Activated CD8-positive, alpha-beta memory T cell treated with anti-CD3 and anti-CD28 coated beads for 1 hour (primary cell): ENCODE data around the gene GBP2.

Experiments
- DNase-seq, 2 donors: peaks; one replicate each; pipeline ENCODE4 v3.0.0-alpha.2; 2020; ENCODE audit warnings: low read depth in 1 of 2; ENCODE audit errors: extremely low read depth in 1 of 2

Gene GBP2

DNA sequence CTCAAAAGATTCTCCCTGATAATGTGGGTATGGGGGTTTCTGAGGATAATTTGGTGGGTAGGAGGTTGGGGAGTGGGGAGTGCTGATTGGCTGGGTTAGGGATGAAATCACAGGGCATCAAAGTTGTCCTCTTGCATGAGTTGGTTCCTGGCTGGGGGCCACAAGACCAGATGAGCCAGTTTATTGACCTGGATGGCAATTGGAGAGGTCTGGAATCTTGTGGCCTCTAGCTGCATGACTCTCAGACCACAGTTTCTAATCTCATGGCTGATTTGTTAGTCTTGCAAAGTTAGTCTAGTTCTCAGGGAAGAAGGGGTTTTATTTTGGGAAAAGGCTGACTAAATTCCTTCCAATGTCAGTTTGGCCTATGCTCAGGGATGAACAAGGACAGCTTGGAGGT, 57.6 kb downstream of the GBP2 start:
- no peak for DNase-seq

- DNase-seq: no peak
These were observed 60.6 kb downstream of the GBP2 start, which contains the start of gene GBP1 for GRCh38 chr1:89065079-89065868. Gene GBP1, minus strand, starts transcription at chr1:89065208. Its CDS starts 1,974 bp downstream, at chr1:89063234.

DNA sequence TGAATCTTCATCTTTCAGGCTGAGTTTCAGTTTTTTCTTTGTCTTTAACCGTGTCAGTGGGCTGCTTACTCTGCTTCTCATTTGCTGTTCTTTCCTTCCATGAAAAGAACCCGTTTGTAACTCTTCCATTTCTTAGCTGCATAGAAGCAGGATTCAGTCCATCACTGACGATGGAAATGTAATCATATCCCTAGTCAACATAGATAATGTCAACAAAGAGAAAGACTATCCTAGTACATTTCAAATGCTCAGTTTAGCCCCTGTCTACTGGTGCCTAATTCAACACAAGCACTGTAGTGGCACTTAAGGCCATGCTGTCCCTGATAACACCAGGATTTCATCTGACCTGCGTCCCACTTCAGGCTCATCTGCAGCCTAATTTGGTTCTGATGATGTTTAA, 61.3 kb downstream of the GBP2 start:
- DNase-seq: no peak

DNA sequence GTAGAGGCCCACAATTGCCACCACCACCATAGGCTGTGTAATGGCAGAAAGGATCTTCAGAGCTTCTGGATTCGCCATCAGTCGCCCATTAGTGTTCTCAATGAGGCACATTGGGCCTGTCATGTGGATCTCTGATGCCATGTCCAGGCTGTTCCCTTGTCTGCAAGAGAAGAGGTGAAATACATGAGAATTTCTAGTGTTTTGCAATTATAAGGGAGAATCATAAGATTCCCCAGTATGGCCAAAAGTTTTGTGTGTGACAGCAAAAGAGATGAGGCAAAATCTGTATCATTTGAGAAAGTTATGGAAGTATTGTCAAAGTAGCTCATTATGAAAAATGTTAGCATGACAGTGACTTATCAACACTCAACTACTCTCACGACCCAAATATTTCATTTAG, 62.8 kb downstream of the GBP2 start:
- DNase-seq: no peak

DNA sequence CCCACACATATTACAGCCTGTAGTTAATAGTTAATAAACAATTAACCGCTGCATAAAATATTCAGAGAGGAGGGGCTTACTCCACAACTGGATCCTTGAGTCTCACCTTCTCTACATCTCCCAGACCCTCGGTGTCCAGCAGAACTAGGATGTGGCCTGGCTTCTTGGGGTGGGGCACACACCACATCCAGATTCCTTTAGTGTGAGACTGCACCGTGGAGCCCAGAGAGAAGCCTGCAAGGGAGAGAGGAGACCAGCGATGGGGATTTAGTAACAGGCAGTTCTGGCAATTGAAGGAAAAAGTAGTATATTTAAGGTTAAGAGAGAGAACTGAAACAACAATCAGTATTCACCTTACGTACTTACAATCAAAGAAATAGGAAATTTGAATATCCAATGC, 65.8 kb downstream of the GBP2 start:
- no peak for DNase-seq
